Measurements from ENCODE around the gene PATJ. TPM values are rescaled to one million over a fixed set of nuclear protein-coding genes. Genes with fewer than 3 reads are reported as not detected.
"Not testable (repeated sequence)": the region's sequence is repeated elsewhere in the genome, so short reads cannot be mapped to it uniquely, and the experiment has no call there.

PATJ gene
- total and polyA plus RNA-seq, 7 donors, result 2.0 to 49.9 (median 17.1) TPM

- 0 to 3% (median 0%) methylated on average over 1 of the region's 1 CpG for WGBS, 3 donors
These were observed 402.1 kb downstream of the PATJ start for GRCh38 chr1:62144238-62144831.

GRCh38 chr1:62159940-62160348 is 417.7 kb downstream of the PATJ start:
- DNase-seq, result no peak
- H3K27me3 ChIP-seq (ENCODE audit: insufficient read depth in 3 of 3, low read length in 2 of 3), result no peaks in the 10 kb centered on the region
- peaks cover 0 to 31% of the 10 kb centered on the region in 2 donors for H3K36me3 ChIP-seq (ENCODE audit: insufficient read depth in 1 of 2, low read depth in 1 of 2)
- intact Hi-C loops (cut with DNase I), result loop anchor here in 1 of 2 donors (10.0 kb wide), 1 partner anchor 585 kb away; no protein-coding TSS in a partner anchor
- no peak for TF ChIP-seq CTCF (IDR thresholded peaks at IDR 0.05)
- no peaks in the 10 kb centered on the region for H3K4me1 ChIP-seq
- H3K9me3 ChIP-seq, result no peaks in the 10 kb centered on the region
- WGBS, 3 donors, result 75 to 85% (median 76%) methylated on average over 6 of the region's 6 CpGs
- no peak for ATAC-seq
- H3K27ac ChIP-seq, result no peak overlapping the region
- H3K4me3 ChIP-seq, result no peak overlapping the region

More at GRCh38 chr1:62144238-62144831, 402.1 kb downstream of the PATJ start:
- peak in 1 of 4 donors; percentile 55 for ATAC-seq
- DNase-seq, result no peak
- Histone ChIP-seq H3K27me3 (ENCODE audit: insufficient read depth in 3 of 3, low read length in 2 of 3) (no peaks in the 10 kb centered on the region), H3K9me3 (no peaks in the 10 kb centered on the region), H3K4me3 (no peak overlapping the region), H3K27ac (no peak overlapping the region), H3K36me3 (ENCODE audit: insufficient read depth in 1 of 2, low read depth in 1 of 2) (peaks cover 0 to 13% of the 10 kb centered on the region in 2 donors), H3K4me1 (peaks cover 5% of the 10 kb centered on the region)
- intact Hi-C loops (cut with DNase I), result no loop called here
- peak; percentile 55 for TF ChIP-seq CTCF (IDR thresholded peaks at IDR 0.05)

- WGBS, 3 donors, result 89 to 97% (median 96%) methylated on average over 1 of the region's 1 CpG
- no peak for ATAC-seq
- intact Hi-C loops (cut with DNase I), result loop anchor here in 1 of 2 donors (10.0 kb wide), 1 partner anchor 583 kb away; no protein-coding TSS in a partner anchor
These were observed 419.4 kb downstream of the PATJ start for GRCh38 chr1:62161711-62162110.

GRCh38 chr1:62170380-62170779 is 428.1 kb downstream of the PATJ start:
- DNase-seq; intact Hi-C loops (cut with DNase I); H3K36me3 ChIP-seq (ENCODE audit: insufficient read depth in 1 of 2, low read depth in 1 of 2); H3K4me3 ChIP-seq; ATAC-seq; H3K27me3 ChIP-seq (ENCODE audit: insufficient read depth in 3 of 3, low read length in 2 of 3); H3K27ac ChIP-seq; H3K4me1 ChIP-seq; H3K9me3 ChIP-seq: not testable (repeated sequence)
- 79 to 82% (median 81%) methylated on average over 10 of the region's 10 CpGs for WGBS, 3 donors

More at GRCh38 chr1:62161711-62162110, 419.4 kb downstream of the PATJ start:
- no peak for TF ChIP-seq CTCF (IDR thresholded peaks at IDR 0.05)
- Histone ChIP-seq H3K27me3 (ENCODE audit: insufficient read depth in 3 of 3, low read length in 2 of 3) (no peaks in the 10 kb centered on the region), H3K36me3 (ENCODE audit: insufficient read depth in 1 of 2, low read depth in 1 of 2) (peaks cover 0 to 31% of the 10 kb centered on the region in 2 donors), H3K27ac (no peak overlapping the region), H3K9me3 (no peaks in the 10 kb centered on the region), H3K4me1 (no peaks in the 10 kb centered on the region), H3K4me3 (no peak overlapping the region)
- DNase-seq, result no peak

- peak; percentile 79 for TF ChIP-seq CTCF (IDR thresholded peaks at IDR 0.05)
- H3K9me3 ChIP-seq, result no peaks in the 10 kb centered on the region
- H3K27me3 ChIP-seq (ENCODE audit: insufficient read depth in 3 of 3, low read length in 2 of 3), result peaks cover 0 to 4% (median 0%) of the 10 kb centered on the region in 3 donors
- H3K4me3 ChIP-seq, result no peak overlapping the region
- ATAC-seq (peak in 2 of 4 donors; percentile 31 to 56), DNase-seq (no peak)
- no peaks in the 10 kb centered on the region for H3K36me3 ChIP-seq (ENCODE audit: insufficient read depth in 1 of 2, low read depth in 1 of 2)
- 52 to 55% (median 53%) methylated on average over 9 of the region's 9 CpGs for WGBS, 3 donors
- no peak overlapping the region for H3K27ac ChIP-seq
- intact Hi-C loops (cut with DNase I), result loop anchor here (1.0 to 5.0 kb wide), 3 partner anchors 232 to 572 kb away; no protein-coding TSS in a partner anchor
- H3K4me1 ChIP-seq, result no peaks in the 10 kb centered on the region
These were observed 433.4 kb downstream of the PATJ start for GRCh38 chr1:62175568-62176179.

All from psoas muscle (tissue), 8 donors.